SU-DHL-6 (cell line): Measurements from ENCODE around the gene CMBL.

Source experiments
- H2AFZ ChIP-seq: fragments of 200-600 bp; sonication (generic); 2 replicates; pipeline ENCODE4 v1.6.1; 2014; ENCODE audit warnings: low read depth, mild to moderate bottlenecking, moderate library complexity, mixed read lengths, antibody characterized with exemption, low read length; ENCODE audit not compliant: severe bottlenecking
- H3F3A ChIP-seq: fragments of 200-600 bp; shearing (Covaris generic); 2 replicates; pipeline ENCODE4 v1.6.0; 2016; ENCODE audit warnings: antibody characterized with exemption, mild to moderate bottlenecking; ENCODE audit not compliant: insufficient read depth
- H3K27ac ChIP-seq: fragments of 200-600 bp; sonication (generic); 2 replicates; pipeline ENCODE4 v1.5.1; 2016; ENCODE audit warnings: low read depth, mild to moderate bottlenecking, low read length, moderate library complexity, mixed read lengths
- H3K27me3 ChIP-seq: fragments of 200-600 bp; sonication (generic), shearing (Covaris generic); 2 replicates; pipeline ENCODE4 v1.6.0; 2014; ENCODE audit warnings: mild to moderate bottlenecking, low read length
- H3K36me3 ChIP-seq: fragments of 200-600 bp; sonication (generic); 2 replicates; pipeline ENCODE4 v1.6.1; 2014; ENCODE audit warnings: mild to moderate bottlenecking, low read length, mixed read lengths
- H3K4me2 ChIP-seq: fragments of 300-600, 200-600 bp; shearing (Covaris generic), sonication (generic); 2 replicates; pipeline ENCODE4 v1.6.0; 2014; ENCODE audit warnings: low read length, low read depth, mild to moderate bottlenecking; ENCODE audit not compliant: poor library complexity, severe bottlenecking
- H3K4me3 ChIP-seq: fragments of 200-600 bp; sonication (generic); 2 replicates; pipeline ENCODE4 v1.5.1; 2014; ENCODE audit warnings: antibody characterized with exemption, low read length, mild to moderate bottlenecking, mixed read lengths; ENCODE audit not compliant: insufficient read depth, poor library complexity, severe bottlenecking
- H3K79me2 ChIP-seq: fragments of 200-600 bp; sonication (generic); 2 replicates; pipeline ENCODE4 v1.6.1; 2014; ENCODE audit warnings: mild to moderate bottlenecking, low read length, moderate library complexity; ENCODE audit not compliant: insufficient read depth
- H3K9ac ChIP-seq: fragments of 200-600 bp; sonication (generic); 2 replicates; pipeline ENCODE4 v1.7.0; 2014; ENCODE audit warnings: mild to moderate bottlenecking, low read length
- H3K9me2 ChIP-seq: fragments of 200-600 bp; sonication (generic); replicated peaks from 2 replicates; pipeline ENCODE4 v1.6.1; 2014; ENCODE audit warnings: low read length; ENCODE audit not compliant: insufficient read depth
- H3K9me3 ChIP-seq: fragments of 200-600 bp; sonication (generic); 2 replicates; pipeline ENCODE4 v1.6.1; 2014; ENCODE audit warnings: low read length, mixed read lengths; ENCODE audit not compliant: insufficient read depth
- H4K20me1 ChIP-seq: fragments of 200-600 bp; sonication (generic); 2 replicates; pipeline ENCODE4 v1.6.1; 2014; ENCODE audit warnings: low read depth, mild to moderate bottlenecking, antibody characterized with exemption, low read length, moderate library complexity, mixed read lengths
- EZH2phosphoT487 ChIP-seq: fragments of 200-600 bp; sonication (generic), shearing (Covaris generic); conservative IDR thresholded peaks from 2 replicates; pipeline ENCODE4 v1.6.1; 2018; ENCODE audit warnings: mild to moderate bottlenecking, antibody characterized with exemption, low read length, moderate library complexity, mixed read lengths
- TF ChIP-seq, protein P1 (sequence below): fragments of 200-600 bp; sonication (generic); IDR thresholded peaks from one replicate; pipeline ENCODE4 v1.5.1; 2017; ENCODE audit warnings: antibody characterized with exemption, mild to moderate bottlenecking, low read length, moderate library complexity; ENCODE audit not compliant: insufficient read depth, poor library complexity, severe bottlenecking

The CMBL gene

DNA sequence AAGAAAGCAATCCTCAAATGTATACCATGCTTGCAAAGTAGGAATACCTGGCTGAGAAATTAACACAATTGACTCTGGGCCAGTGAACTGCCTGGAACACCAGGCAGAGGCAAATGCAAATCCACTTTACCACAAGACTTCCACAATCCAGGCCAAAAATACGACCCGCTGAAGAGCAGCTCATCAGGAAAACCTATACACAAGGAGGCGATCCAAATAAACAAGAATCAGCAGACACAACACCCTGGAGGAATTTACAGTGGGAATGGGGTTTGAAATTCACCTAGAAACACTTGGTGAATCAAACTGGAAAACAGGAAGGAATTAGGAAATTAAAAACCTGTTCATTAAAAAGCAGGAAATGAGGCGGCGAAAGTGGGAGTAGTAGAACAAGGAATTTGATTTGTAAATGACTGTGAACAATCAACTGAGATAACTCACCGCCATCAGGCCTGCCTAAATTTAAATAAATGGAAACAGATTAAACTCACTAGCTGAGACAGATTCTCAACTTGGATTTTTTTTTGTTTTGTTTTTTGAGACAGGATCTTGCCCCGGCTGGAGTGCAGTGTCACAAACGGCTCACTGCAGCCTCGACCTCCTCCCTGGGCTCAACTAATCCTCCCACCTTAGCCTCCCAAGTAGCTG lies 15.9 kb downstream of the CMBL start:
- Histone ChIP-seq H3K9me3 (no peaks in the 10 kb centered on the region), H3K4me2 (no peak overlapping the region), H3F3A (no peaks in the 10 kb centered on the region), H3K36me3 (no peaks in the 10 kb centered on the region), H3K9me2 (no peaks in the 10 kb centered on the region), H4K20me1 (no peaks in the 10 kb centered on the region), H3K27ac (no peak overlapping the region), H3K27me3 (no peaks in the 10 kb centered on the region), H2AFZ (no peak overlapping the region), H3K79me2 (no peaks in the 10 kb centered on the region), H3K4me3 (no peak overlapping the region), H3K9ac (no peak overlapping the region)
- TF ChIP-seq EZH2phosphoT487, result no peak
- TF ChIP-seq, protein P1, sequence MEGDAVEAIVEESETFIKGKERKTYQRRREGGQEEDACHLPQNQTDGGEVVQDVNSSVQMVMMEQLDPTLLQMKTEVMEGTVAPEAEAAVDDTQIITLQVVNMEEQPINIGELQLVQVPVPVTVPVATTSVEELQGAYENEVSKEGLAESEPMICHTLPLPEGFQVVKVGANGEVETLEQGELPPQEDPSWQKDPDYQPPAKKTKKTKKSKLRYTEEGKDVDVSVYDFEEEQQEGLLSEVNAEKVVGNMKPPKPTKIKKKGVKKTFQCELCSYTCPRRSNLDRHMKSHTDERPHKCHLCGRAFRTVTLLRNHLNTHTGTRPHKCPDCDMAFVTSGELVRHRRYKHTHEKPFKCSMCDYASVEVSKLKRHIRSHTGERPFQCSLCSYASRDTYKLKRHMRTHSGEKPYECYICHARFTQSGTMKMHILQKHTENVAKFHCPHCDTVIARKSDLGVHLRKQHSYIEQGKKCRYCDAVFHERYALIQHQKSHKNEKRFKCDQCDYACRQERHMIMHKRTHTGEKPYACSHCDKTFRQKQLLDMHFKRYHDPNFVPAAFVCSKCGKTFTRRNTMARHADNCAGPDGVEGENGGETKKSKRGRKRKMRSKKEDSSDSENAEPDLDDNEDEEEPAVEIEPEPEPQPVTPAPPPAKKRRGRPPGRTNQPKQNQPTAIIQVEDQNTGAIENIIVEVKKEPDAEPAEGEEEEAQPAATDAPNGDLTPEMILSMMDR, result no peak

DNA sequence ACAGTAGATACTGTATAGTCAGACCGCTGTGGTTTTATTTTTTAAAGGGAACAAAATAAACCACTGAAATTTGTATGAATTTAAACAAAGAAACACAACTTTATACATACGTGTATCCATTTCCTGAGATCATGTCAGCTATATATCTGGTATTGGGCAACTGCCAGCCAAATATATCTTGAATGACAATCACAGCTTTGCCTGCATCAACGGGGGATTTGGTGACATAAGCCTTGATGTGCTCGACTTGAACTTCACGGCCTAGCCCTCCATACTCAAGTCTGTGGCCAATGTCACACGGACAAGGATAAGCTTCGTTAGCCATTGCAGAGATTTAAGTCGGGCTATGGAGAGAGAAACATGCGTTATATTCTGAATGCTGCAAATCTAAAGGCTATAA lies 17.3 kb downstream of the CMBL start:
- H3K9me2 ChIP-seq, result no peaks in the 10 kb centered on the region
- no peak overlapping the region for H3K4me3 ChIP-seq
- no peaks in the 10 kb centered on the region for H4K20me1 ChIP-seq
- TF ChIP-seq EZH2phosphoT487, result no peak
- TF ChIP-seq, protein P1, result no peak
- H3K79me2 ChIP-seq, result no peaks in the 10 kb centered on the region
- no peaks in the 10 kb centered on the region for H3K36me3 ChIP-seq
- no peak overlapping the region for H3K9ac ChIP-seq
- no peak overlapping the region for H3K27ac ChIP-seq
- H3K4me2 ChIP-seq, result no peak overlapping the region
- H3K27me3 ChIP-seq, result no peaks in the 10 kb centered on the region
- H3F3A ChIP-seq, result no peaks in the 10 kb centered on the region
- H2AFZ ChIP-seq, result no peak overlapping the region
- no peaks in the 10 kb centered on the region for H3K9me3 ChIP-seq

DNA sequence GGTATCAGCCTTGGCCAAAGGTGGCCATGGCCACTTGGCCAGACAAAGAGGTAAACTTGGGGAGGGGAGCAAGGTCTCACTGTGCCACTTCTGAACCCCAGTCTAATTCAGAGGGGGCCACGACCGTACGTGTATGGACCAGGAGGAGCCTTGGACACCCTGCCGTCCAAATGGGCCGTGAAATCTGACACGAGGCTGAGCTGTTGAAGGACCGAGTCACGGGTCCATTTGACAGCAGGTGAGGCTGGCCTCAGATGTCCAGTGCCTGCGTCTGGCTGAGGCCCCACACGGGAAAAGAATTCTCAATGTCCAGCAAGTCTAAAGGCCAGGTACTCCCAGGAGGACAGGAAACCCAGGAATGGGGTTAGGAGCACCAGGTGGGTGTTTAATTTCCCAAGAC lies 17.7 kb downstream of the CMBL start:
- H3K9me3 ChIP-seq, result no peaks in the 10 kb centered on the region

More for the DNA sequence above, 17.7 kb downstream of the CMBL start:
- H3K9ac ChIP-seq, result no peak overlapping the region
- H3K27ac ChIP-seq, result no peak overlapping the region
- no peak overlapping the region for H3K4me2 ChIP-seq
- TF ChIP-seq EZH2phosphoT487, result no peak
- TF ChIP-seq, protein P1, result no peak
- no peaks in the 10 kb centered on the region for H3F3A ChIP-seq
- no peaks in the 10 kb centered on the region for H3K27me3 ChIP-seq
- H3K79me2 ChIP-seq, result no peaks in the 10 kb centered on the region
- H4K20me1 ChIP-seq, result no peaks in the 10 kb centered on the region
- no peak overlapping the region for H2AFZ ChIP-seq
- no peak overlapping the region for H3K4me3 ChIP-seq
- H3K9me2 ChIP-seq, result no peaks in the 10 kb centered on the region
- H3K36me3 ChIP-seq, result no peaks in the 10 kb centered on the region
